ENCODE data around the gene CAPRIN1. TPM values are rescaled to one million over a fixed set of nuclear protein-coding genes. Genes with fewer than 3 reads are reported as not detected.
A peak's percentile ranks its signal among the peaks of the same experiment; 100 is the strongest.

Gene CAPRIN1
- total RNA-seq, 1 experiment from 2014 or later, result 301 TPM

DNA sequence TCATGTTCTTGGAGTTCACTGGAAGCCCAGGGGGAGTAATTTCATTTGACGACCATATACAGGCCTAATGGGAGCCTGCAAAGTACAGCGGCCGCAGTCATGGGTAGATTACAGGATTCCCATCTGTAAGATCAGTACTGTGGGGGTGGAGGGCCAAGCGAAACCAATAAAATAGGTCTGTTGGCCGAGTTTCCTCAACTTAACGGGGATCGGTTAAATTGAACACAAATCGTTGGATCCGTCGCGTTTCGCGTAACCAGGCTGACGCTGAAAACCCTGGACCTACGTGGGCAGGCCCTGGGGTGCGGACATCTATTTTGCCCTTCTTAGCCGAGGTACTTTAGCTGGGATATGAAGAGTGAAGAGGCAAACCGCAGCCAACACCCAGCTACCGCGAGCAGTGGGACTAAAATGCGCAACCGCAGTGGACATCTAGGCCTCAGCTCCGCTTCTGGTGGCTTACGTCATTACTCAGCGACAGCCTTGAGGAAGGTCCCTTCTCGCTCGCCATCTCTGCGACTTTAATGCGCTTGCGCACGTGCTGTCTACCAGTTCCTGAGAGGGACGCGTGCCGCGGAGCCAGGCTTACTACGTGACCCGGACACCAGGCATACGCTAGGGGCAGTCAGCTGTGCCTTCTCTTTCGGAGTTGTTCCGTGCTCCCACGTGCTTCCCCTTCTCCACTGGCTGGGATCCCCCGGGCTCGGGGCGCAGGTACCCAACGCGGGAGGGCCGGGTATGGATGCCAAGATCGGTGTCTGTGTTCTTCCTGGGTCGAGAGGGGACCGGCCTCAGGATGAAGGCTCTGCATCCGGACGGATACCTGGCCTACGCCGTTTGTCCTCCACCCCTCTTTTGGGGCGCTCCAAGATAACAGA, 53.8 kb downstream of the CAPRIN1 start, which contains the start of gene NAT10:
NAT10 (plus strand) TSS at position 551 of the 878 bp plus-strand sequence. CDS start 2,597 bp downstream, outside the sequence.
- H3K4me1 Mint-ChIP-seq, result peaks cover 17 to 21% of the 10 kb centered on the region in 2 experiments

More for the DNA sequence above, 53.8 kb downstream of the CAPRIN1 start, which contains the start of gene NAT10:
- H3K4me3 Mint-ChIP-seq, result peak within 1 kb of the TSS; percentile 95 to 96
- Histone ChIP-seq H4K5ac (ENCODE audit: insufficient read length, low read depth, low read length) (peak within 1 kb of the TSS; percentile 3), H2BK15ac (ENCODE audit: low read depth, low read length) (no peak within 1 kb of the TSS), H3K56ac (ENCODE audit: insufficient read length, low read depth, low read length) (no peak within 1 kb of the TSS), H3K23me2 (ENCODE audit: insufficient read length, low read depth, low read length, poor library complexity, severe bottlenecking) (peaks cover 6% of the 10 kb centered on the region), H3K4me1 (ENCODE audit: insufficient read depth, low read length) (no peaks in the 10 kb centered on the region), H3K4me2 (ENCODE audit: insufficient read depth, insufficient read length, low read length) (peak within 1 kb of the TSS; percentile 57), H2BK5ac (ENCODE audit: insufficient read length, low read length) (no peak within 1 kb of the TSS), H3K9ac (ENCODE audit: extremely low read depth, insufficient read length, low read length) (peak within 1 kb of the TSS; percentile 86), H3K27me3 (ENCODE audit: insufficient read depth, low read length) (no peaks in the 10 kb centered on the region), H4K8ac (replicated peaks; ENCODE audit: insufficient read length, low read depth, low read length) (no peak within 1 kb of the TSS), H3K79me1 (ENCODE audit: insufficient read depth, low read depth, low read length, poor library complexity, severe bottlenecking) (no peaks in the 10 kb centered on the region), H2AK5ac (ENCODE audit: insufficient read length, low read length) (no peak within 1 kb of the TSS), H2BK120ac (ENCODE audit: low read depth, low read length, poor library complexity, severe bottlenecking) (no peak within 1 kb of the TSS), H3K79me2 (ENCODE audit: insufficient read depth, low read length) (peaks cover 7% of the 10 kb centered on the region; the same call in 1 of the 2 replicates), H3K14ac (ENCODE audit: insufficient read depth, low read length) (peak within 1 kb of the TSS; percentile 68), H3K9me3 (ENCODE audit: control insufficient read depth, low read depth, low read length) (no peaks in the 10 kb centered on the region), H3K18ac (ENCODE audit: insufficient read length, low read depth, low read length) (peak within 1 kb of the TSS; percentile 83), H4K91ac (ENCODE audit: insufficient read length, low read depth, low read length) (no peak within 1 kb of the TSS), H3K27ac (ENCODE audit: insufficient read length, low read depth, low read length) (peak within 1 kb of the TSS; percentile 46), H3T11ph (ENCODE audit: low read length) (no peak within 1 kb of the TSS), H3K4ac (ENCODE audit: low read depth, low read length) (no peak within 1 kb of the TSS), H2BK20ac (ENCODE audit: low read depth, low read length, poor library complexity, severe bottlenecking) (no peak within 1 kb of the TSS), H2AFZ (ENCODE audit: low read length) (no peak within 1 kb of the TSS), H4K20me1 (ENCODE audit: control insufficient read depth, insufficient read depth, insufficient read length) (peaks cover 3% of the 10 kb centered on the region), H3K23ac (ENCODE audit: insufficient read length, low read depth, low read length) (no peak within 1 kb of the TSS), H2BK12ac (ENCODE audit: insufficient read length, low read depth, low read length) (no peak within 1 kb of the TSS)
- no peaks in the 10 kb centered on the region; a peak in 1 of 5 replicates for H3K9me3 Mint-ChIP-seq
- TF ChIP-seq, protein P1, sequence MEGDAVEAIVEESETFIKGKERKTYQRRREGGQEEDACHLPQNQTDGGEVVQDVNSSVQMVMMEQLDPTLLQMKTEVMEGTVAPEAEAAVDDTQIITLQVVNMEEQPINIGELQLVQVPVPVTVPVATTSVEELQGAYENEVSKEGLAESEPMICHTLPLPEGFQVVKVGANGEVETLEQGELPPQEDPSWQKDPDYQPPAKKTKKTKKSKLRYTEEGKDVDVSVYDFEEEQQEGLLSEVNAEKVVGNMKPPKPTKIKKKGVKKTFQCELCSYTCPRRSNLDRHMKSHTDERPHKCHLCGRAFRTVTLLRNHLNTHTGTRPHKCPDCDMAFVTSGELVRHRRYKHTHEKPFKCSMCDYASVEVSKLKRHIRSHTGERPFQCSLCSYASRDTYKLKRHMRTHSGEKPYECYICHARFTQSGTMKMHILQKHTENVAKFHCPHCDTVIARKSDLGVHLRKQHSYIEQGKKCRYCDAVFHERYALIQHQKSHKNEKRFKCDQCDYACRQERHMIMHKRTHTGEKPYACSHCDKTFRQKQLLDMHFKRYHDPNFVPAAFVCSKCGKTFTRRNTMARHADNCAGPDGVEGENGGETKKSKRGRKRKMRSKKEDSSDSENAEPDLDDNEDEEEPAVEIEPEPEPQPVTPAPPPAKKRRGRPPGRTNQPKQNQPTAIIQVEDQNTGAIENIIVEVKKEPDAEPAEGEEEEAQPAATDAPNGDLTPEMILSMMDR (conservative IDR thresholded peaks at IDR 0.05), result peak; percentile 27; the same call in 1 of the 3 replicates
- peaks cover 5% of the 10 kb centered on the region for H3K27me3 Mint-ChIP-seq (ENCODE audit: low read depth)
- WGBS (ENCODE audit: extremely low coverage, insufficient read length, low lambda C conversion rate), result no CpG with 5 or more reads among the region's 55 CpGs
- DNase-seq, result peak; percentile 97
- H3K36me3 Mint-ChIP-seq (ENCODE audit: insufficient read depth in 1 of 3, low read depth in 3 of 3), result peaks cover 14 to 37% (median 25%) of the 10 kb centered on the region in 3 experiments; a peak in 6 of 7 replicates
- peak within 1 kb of the TSS; percentile 92 to 99 (median 99) for H3K27ac Mint-ChIP-seq
